Mucosa of gallbladder (tissue), 1 donor: ENCODE results near the gene NUDT14. TPM values are rescaled to one million over a fixed set of nuclear protein-coding genes. Genes with fewer than 3 reads are reported as not detected.

ENCODE experiments used
- DNase-seq: peaks from one replicate; pipeline ENCODE4 v3.0.0-alpha.2; 2020; ENCODE audit warnings: low spot score
- total RNA-seq: library from RNA; stranded (reverse); gene quantifications from one replicate; pipeline ENCODE4 v1.2.1, GENCODE V29; 2021
- donor health status: DM: no; HTN: no; CAD: no.

The NUDT14 gene
- total RNA-seq, 1 donor from 2014 or later = 47.2 TPM

DNA sequence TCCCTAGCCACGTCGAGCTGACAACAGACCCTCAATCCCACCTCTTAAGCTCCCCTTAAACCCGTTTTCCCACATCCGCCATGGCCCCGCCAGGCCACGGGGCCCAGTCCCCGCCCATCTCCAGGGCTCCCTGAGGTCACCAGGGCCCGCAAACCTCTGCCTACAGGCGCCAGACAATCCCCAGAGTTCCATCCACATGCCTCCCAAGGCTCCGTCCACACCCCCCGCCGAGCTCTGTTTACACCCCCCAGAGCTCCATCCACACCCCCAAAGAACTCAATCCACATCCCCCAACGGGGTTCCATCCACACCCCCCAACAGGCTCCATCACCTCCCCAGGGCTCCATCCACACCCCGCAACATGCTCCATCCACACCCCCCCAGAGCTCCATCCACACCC lies 21.8 kb downstream of the NUDT14 start:
- DNase-seq = no peak

DNA sequence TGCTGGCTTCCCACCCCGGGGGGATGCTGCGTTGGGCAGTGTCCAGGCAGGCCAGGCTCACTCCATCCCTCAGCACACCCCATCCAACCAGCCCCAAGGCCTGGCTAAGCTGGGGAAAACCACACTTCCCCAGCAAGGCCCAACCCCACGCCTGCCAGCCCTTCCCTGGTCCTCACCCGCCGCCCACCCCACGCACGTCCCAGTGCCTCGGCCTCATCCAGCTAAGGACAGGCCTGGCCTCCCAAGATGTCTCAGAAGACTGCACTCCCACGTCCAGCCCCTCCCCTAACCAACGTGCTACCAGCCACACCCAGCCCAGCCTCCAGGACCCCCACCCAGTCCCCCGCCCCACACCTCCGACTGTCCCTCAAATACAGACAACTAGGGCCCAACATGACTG lies 22.3 kb downstream of the NUDT14 start:
- DNase-seq = no peak

DNA sequence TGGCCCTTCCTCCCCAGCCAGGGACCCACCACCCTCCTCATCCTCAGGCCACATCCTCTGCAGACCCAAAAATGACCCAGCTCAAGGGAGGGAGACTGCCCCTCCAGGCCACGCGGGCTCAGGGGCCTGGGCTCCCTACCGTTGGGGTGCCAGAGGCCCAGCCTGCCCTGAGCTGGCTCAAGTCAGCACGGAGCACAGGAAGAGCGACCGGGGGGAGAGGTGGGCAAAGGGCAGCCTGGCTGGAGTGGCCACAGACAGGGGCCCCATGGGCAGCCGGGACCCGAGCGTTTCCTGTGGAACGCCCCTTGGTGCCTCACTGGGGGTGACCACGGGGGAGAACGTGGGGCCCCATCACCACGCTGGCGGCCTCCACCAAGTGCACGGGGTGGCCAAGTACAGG lies 23.2 kb downstream of the NUDT14 start:
- no peak for DNase-seq

DNA sequence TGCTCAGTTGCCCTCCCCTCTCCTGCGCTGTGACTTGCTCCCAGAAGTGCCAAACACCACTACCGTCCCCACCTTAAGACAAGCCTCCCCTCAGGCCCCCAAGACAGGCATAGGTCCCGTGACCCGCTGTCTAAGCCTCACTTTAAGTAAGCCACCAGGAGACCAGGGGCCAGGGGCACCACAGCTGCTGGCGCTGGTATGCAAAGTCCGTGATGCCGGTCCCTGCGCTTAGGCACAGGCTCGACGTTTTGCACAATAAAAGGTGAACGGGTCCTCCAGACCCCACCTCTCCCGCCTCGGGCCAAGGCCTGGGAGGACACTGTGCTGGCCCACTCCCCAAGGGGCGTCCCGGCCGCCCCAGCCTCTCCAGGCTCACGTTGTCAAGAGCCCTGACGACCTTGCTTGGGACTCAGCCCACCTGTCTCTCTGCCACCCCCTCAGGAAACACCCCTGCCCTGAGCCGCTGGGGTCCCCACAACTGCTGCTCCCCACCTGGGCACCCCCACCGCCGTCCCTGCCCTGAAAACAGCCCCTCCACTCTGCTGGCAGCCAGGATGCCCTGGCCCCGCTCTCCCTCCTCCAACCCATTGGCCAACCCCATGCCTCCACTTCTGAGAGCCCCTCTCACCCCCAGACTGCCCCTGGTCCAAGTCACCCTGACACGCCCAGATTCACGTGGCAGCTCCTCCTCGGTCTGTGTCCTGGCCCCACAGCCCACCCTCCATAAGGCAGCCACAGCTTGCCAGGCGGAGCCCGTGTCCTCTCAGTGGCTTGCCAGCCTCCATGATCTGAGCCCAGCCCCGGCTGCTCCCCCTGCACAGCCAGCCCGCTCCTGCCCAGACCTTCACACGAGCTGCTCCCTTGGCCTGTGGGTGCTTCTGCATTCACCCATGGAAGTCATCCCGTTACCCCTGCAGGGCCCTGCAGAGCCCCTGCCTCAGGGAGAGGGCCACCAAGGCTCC lies 24.4 kb downstream of the NUDT14 start:
- DNase-seq = no peak

DNA sequence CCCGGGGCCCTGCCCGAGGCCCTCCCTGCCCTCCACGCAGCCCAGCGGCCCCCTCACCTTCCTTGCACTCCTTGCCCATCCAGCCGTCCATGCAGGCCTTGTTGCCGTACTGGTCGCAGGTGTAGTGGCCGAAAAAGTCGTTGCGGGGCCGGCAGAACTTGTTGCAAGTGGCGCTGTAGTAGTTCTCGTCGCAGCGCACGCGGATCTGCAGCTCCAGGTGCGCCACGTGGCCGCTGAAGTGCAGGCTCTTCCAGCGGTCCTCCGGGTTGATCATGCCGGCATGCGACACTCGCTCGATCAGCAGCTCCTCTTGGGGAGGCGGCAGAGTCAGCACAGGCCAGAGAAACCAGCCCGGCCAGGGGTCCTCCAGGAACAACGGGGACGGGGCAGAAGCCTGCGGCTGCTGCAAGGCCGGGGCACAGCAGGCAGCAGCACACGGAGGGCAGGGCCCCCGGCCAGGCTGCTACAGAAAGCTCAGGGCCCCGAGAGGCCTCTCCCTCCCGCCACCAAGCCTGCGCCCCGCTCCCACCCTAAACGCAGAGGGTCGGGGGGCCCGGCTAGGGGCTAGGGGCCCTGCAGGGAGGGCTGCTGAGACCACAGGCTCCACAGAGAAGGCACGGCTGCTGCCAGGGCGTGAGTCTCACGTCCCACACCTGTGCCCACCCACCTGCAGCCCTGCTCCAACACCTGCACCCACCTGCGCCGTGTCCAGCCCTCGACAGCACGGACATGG lies 25.3 kb downstream of the NUDT14 start:
- DNase-seq = no peak

DNA sequence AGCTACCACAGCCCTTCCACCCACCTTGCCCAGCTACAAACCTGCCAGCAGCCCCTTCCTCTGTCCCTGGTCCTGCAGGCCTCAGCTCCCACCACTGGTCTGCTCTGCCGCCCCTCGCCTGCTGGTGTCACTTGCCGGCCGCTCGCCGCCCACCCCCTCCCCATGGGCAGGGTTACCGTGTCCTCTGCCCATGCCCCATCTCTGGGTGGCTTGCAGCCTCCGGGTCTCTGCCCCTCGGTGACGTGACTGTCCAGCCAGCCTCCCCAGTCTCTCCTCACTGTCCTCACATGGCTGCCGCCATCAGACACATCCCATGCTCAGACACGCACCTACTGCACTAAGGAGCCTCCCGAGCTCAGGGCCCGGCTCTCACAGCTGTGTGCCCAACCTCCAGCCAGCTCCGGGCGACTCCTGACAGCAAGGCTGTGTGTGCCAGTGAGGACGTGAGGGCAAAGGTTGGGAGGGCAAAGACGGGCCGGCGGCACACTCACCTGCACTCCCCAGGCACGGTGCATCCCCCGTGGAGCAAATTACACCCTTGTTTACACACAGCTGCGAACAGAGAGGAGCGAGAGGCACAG lies 26.0 kb downstream of the NUDT14 start:
- DNase-seq = no peak

DNA sequence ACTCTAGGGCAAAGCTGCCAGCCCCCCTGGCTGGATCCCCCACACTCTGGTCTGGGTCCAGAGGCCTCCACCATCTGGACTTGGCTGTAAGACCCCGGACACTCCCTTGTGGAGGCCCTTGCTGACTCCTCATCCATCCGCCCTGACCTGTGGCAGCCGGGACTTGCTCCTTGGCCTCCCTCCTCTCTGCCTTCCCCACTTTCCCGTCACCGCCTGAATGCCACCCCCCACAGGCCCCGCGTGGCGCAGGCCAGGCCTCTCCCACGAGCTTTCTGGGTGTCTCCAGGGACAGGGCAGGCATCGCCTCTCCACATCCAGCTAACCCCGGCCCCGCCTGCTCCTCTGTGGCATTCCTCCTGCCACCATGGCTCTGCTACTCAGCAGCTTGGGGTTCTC lies 26.6 kb downstream of the NUDT14 start:
- no peak for DNase-seq

DNA sequence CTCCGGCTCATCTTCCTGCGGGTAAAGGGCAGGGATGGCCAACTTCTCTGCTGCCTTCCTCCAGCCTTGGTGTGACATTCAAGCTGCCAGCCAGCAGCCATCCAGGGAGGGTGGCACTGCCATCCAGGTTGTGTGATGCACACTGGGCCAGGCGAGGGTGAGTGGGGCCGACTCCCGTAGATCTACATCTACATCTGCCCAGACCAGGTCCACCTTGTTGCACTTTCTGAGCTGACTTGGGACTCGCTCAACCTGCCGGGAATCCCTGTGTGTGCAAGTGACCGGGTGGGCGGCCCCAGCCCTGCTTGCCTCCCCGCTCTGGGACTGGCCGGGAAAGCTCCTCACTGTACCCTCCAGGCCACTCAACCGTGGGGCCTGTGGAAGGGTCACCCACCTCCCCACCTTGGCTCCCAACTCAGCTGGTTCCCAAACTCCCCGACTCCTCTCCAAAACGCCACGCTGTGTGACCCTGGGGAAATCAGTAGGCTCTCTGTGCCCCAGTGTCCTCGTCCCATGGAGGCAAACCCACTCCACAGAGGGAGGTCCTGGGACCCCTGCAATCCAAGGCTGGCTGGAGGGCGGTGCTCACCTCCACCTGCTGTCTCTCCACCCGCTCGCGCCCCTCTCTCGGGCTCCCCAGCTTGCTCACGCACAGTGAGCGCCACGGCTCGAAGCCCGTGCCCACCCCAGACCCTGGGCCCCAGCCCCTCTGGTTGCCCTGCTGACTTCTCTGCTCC lies 27.2 kb downstream of the NUDT14 start:
- no peak for DNase-seq

DNA sequence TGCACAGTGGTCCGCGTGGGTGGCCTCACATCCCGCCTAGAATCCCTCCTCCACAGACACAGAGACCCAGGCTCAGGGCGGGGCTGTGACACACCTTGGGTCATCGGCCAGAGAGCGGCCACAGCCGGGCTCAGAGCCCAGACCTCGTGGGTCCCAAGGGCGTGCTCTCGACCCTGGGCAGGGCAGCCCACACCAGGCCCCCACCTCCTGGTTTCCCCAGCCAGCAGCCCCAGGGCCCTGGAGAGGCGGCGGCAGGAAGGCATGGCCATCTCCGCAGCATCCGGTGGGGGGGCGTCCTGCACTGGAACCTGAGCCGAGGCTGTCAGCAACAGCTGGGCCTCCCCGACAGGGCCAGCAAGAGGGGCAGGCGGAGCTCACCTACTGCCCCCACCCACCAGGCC lies 27.8 kb downstream of the NUDT14 start:
- no peak for DNase-seq

DNA sequence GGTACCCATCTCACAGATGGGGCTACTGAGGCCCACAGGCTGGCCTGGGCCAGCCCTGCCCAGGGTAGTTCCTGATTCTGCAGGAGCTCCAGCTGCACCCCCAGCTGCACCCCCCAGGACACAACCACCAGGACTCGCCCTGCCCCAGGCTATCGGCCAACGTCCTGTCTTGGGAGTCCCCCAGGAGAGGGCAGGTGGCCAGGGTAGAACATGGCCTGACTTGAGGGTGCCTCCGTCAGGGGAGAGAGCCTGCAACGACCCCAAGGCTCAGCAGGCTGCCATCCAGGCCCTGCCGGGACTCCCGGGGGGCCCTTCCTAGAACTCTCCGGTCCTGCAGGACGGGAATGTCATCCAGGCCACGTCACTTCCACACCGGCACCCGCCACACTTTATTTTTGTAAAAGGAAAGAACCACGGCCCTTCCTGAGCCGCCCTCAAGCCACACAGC lies 28.3 kb downstream of the NUDT14 start:
- no peak for DNase-seq

DNA sequence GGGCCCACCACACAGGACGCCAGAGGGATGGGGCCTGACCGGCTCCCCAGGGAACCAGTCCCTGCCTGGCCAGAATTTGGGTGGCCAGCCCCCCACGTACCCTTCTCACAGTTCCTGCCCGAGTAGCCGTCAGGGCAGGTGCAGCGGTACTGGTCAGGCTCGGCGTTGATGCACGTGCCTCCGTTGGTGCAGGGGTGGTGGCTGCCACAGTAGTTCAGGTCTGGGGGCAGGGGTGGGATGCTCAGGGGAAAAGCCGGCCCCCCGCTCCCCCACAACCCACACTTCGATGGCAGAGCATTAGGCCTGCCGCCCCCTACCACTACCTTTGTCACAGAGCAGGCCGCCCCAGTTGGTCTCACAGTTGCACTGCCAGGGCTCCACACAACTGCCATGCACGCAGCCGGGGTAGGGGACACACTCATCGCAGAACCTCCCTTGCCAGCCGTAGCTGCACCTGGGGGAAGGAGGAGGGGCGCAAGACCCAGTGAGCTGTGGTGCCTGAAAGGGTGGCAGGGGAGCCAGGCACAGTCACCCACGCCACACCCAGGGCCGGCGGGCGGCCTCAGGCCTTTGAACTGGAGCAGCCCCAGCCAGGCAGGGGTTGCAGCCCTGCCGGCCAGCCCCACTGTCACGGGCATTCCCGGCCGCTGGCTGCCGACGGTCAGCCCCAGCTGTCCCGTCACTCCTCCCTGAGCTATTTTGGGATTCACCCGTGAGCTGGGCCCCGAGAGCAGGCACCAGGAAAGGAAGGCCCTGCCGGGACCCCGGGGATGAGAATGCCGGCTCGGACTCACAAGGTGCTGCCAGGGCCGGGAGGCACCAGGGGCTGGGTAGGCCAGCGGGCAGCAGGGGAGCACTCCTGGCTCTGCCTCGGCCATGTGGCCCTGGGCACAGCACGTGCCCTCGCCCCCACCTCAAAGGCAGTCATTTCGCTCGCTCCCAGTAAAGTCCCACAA lies 29.0 kb downstream of the NUDT14 start:
- no peak for DNase-seq

DNA sequence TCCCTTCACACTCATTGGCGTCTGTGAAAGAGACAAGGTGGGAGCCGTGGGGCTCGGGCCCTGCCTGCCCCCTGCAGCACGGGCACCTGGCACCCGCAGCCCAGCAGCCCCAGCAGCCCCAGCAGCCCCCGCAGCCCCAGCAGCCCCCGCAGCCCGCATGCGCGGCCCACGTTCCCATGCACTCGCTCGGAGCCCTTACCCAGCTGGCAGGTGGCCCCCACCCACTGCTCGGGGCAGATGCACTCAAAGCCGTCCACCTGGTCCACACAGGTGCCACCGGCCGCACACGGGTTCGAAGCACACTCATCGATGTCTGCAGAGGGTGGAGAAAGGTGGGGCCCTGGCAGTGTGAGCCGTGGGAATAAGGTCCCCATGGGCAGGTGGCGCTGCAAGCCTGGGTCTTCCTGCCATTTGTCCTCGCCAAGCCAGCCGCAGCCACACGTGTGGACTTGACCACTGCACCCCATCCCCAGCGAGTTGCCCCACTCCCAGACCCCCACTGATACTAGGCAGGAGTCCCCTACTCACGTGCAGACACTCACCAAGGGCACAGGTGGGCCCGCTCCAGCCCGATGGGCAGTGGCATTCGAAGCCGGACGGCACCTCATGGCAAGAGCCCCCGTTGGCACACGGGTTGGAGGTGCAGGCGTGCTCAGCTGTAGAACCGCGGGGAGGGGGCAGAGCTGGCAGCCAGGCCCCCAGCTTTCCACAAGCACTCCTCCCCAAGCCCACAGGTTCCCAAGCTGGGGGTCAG lies 29.9 kb downstream of the NUDT14 start:
- no peak for DNase-seq

DNA sequence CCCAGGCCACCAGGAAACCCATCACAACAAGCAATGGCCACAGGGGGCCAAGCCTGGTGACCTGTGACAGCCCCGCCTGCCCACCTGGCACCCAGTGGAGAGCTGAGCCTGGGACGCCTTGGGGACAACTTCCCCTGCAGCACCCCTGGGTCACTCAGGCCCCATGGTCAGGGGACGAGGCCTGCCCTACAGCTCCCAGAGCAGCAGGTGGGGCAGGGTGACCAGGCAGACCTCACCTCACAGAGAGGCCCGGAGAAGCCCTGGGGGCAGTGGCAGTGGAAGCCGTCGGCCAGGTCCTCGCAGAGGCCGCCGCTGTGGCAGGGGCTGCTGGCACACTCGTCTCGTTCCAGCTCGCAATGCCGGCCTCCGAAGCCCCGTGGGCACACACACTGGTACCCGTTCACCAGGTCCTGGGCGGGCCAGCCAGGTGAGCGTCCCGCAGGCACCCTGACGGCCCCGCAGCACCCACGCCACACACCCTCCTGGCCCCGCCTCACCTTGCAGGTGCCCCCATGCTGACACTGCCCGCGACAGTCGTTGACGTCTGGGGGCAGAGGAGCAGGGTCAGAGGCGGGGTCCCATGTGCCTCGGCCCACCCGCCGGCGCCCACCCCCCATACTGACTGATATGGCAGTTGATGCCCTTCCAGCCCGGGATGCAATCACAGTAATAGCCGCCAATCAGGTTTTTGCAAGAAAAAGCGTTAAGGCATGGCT lies 30.6 kb downstream of the NUDT14 start:
- DNase-seq = no peak

DNA sequence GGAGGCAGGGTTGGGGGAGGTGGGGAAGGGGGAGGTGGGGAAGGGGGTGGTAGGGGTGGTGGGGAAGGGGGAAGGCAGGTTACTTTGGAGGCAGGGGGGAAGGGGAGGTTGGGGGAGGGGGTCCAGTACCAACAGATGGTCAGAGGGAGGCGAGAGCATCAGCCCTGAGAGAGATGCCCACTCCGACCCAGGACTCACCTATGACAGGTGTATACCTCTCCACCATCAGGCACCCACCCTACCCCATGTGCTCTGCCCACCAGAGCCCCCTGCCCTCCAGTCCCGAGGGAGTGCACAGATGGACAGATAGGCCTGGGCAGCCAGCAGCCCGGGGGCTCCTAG lies 31.1 kb downstream of the NUDT14 start:
- no peak for DNase-seq

DNA sequence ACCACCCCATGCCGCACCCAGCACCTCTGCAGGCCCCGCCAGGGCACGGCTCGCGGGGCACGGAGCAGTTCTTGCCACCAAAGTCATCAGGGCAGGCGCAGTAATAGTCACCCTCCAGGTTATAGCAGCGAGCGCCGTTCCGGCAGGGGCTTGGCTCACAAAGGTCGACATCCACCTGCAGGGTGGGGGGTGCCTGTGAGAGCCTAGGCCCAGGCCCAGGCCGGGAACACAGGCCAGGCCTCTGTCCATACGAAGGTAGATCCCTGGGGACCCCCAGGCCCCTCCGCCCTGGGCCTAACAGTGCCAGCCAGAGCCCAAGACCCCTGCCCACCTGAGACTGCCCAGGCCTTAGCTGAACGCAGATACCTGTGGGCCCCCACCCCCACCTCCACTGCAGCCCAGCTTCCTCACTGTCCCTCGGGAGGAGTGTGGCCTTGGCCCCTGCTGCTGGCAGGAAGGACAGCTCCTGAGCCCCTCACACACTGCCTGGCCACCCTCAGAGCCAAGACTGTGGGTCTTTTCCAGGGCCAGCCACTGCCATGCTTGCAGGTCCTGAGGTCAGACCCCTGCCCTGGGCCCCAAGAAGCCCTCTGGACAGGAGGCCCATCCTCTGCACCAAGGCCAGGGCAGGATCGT lies 31.8 kb downstream of the NUDT14 start:
- no peak for DNase-seq

DNA sequence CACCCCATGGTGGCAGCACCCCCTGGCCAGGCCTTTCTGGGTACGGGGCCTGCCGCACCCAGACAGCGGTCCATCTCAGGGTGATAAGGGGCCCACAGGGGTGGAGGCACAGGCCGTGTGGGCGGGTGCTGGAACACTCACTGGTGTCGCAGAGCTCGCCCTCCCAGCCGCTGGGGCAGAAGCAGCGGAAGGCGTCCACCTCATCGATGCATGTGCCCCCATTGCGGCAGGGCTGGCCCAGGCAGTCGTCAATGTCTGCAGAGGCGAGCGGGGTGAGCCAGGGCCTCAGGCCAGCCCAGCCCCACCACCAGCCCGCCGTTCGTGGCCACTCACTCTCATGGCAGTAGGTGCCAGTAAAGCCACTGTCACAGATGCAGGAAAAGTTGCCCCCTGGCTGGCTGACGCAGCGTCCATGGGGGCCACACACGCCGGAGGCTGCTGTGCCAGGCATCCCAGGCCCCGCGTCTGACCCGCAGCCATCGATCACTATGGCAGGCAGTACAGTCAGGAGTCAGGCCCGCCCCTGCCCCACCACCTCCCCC lies 32.4 kb downstream of the NUDT14 start:
- no peak for DNase-seq

DNA sequence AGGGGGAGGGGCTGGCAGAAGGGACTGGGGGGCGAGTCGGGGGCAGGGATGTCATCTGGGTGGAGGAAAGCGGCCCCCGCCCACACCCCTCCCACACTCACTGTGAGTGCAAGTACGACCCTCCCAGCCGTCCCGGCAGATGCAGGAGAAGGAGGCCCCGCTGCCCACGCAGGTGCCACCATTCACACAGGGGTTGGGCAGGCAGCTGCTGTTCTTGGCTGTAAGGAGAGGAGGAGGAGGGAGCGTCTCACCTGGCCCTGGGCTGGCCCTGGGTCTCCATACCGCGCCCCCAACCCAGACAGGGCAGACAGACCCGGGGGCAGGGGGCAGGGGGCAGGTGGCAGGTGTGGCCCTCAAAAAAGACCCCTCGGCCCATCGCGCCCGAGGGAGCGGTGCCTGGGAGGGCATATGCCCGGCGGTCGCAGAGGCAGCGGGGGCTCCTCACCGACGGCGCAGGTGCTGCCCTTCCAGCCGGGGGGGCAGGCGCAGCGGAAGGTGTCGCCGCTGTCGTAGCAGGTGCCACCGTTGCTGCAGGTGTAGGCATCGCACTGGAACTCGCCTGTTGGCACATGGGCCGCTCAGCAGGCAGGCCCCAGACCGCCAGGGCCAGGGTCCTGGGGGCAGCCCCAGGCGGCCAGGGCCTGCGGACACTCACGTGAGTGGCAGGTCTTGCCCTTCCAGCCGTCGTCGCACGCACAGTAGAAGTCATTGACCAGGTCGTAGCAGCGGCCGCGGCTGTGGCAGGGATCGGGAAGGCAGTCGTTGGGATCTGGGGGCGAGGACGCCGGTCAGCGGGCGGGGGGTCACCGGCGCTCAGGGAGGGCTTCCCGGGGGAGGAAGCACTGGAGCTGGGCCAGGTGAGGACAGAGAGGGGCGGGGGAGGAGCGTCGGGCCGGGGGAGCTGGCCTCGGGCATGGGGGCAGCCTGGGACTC lies 33.2 kb downstream of the NUDT14 start:
- DNase-seq = no peak
